Measurements from ENCODE around the gene KCNC1. TPM values are rescaled to one million over a fixed set of nuclear protein-coding genes. Genes with fewer than 3 reads are reported as not detected.

The KCNC1 gene
- total RNA-seq, 2 donors from 2014 or later, result not detected

- Mint-ChIP-seq H3K36me3 (ENCODE audit: low read depth) (peaks cover 3% of the 10 kb centered on the region), H3K27me3 (peaks cover 38% of the 10 kb centered on the region), H3K4me1 (peaks cover 2% of the 10 kb centered on the region), H3K27ac (no peak overlapping the region), H3K4me3 (peak overlapping the region; percentile 8)
- H3K9me3 ChIP-seq (ENCODE audit: control insufficient read depth, low read length, poor library complexity, severe bottlenecking), result no peaks in the 10 kb centered on the region
- ATAC-seq, result no peak
- no peak for DNase-seq
Observed at GRCh38 chr11:17736579-17736893, 2.0 kb downstream of the KCNC1 start.

- ATAC-seq (no peak), DNase-seq (no peak)
- H3K4me1 Mint-ChIP-seq, result peaks cover 2% of the 10 kb centered on the region
- H3K4me3 Mint-ChIP-seq, result peak overlapping the region; percentile 8
- peaks cover 34% of the 10 kb centered on the region for H3K27me3 Mint-ChIP-seq
- peaks cover 3% of the 10 kb centered on the region for H3K36me3 Mint-ChIP-seq (ENCODE audit: low read depth)
- H3K9me3 ChIP-seq (ENCODE audit: control insufficient read depth, low read length, poor library complexity, severe bottlenecking), result no peaks in the 10 kb centered on the region
- H3K27ac Mint-ChIP-seq, result no peak overlapping the region
Observed at GRCh38 chr11:17736930-17737817, 2.6 kb downstream of the KCNC1 start.

GRCh38 chr11:17738151-17738973 is 3.8 kb downstream of the KCNC1 start:
- Mint-ChIP-seq H3K36me3 (ENCODE audit: low read depth) (peaks cover 3% of the 10 kb centered on the region), H3K4me1 (peaks cover 2% of the 10 kb centered on the region), H3K27me3 (peaks cover 29% of the 10 kb centered on the region), H3K4me3 (no peak overlapping the region), H3K27ac (no peak overlapping the region)
- no peaks in the 10 kb centered on the region for H3K9me3 ChIP-seq (ENCODE audit: control insufficient read depth, low read length, poor library complexity, severe bottlenecking)
- ATAC-seq, result no peak
- DNase-seq, result no peak

- H3K9me3 ChIP-seq (ENCODE audit: control insufficient read depth, low read length, poor library complexity, severe bottlenecking), result no peaks in the 10 kb centered on the region
- peaks cover 30% of the 10 kb centered on the region for H3K27me3 Mint-ChIP-seq
- H3K36me3 Mint-ChIP-seq (ENCODE audit: low read depth), result peaks cover 3% of the 10 kb centered on the region
Observed at GRCh38 chr11:17739945-17740338, 5.4 kb downstream of the KCNC1 start.

GRCh38 chr11:17740649-17741235 is 6.2 kb downstream of the KCNC1 start:
- Mint-ChIP-seq H3K36me3 (ENCODE audit: low read depth) (peaks cover 3% of the 10 kb centered on the region), H3K27me3 (peaks cover 37% of the 10 kb centered on the region), H3K4me1 (no peaks in the 10 kb centered on the region), H3K4me3 (no peak overlapping the region), H3K27ac (no peak overlapping the region)
- DNase-seq (no peak), ATAC-seq (no peak)
- H3K9me3 ChIP-seq (ENCODE audit: control insufficient read depth, low read length, poor library complexity, severe bottlenecking), result no peaks in the 10 kb centered on the region

More at GRCh38 chr11:17739945-17740338, 5.4 kb downstream of the KCNC1 start:
- no peak overlapping the region for H3K27ac Mint-ChIP-seq
- H3K4me3 Mint-ChIP-seq, result no peak overlapping the region
- no peaks in the 10 kb centered on the region for H3K4me1 Mint-ChIP-seq
- DNase-seq (no peak), ATAC-seq (no peak)

- no peak overlapping the region for H3K27ac Mint-ChIP-seq
- ATAC-seq, result no peak
Observed at GRCh38 chr11:17741487-17741886, 6.9 kb downstream of the KCNC1 start.

GRCh38 chr11:17742019-17742418 is 7.4 kb downstream of the KCNC1 start:
- no peak for DNase-seq
- ATAC-seq, result no peak
- H3K4me3 Mint-ChIP-seq, result no peak overlapping the region
- no peaks in the 10 kb centered on the region for H3K9me3 ChIP-seq (ENCODE audit: control insufficient read depth, low read length, poor library complexity, severe bottlenecking)
- no peaks in the 10 kb centered on the region for H3K36me3 Mint-ChIP-seq (ENCODE audit: low read depth)
- peaks cover 39% of the 10 kb centered on the region for H3K27me3 Mint-ChIP-seq
- H3K4me1 Mint-ChIP-seq, result no peaks in the 10 kb centered on the region
- H3K27ac Mint-ChIP-seq, result no peak overlapping the region

More at GRCh38 chr11:17741487-17741886, 6.9 kb downstream of the KCNC1 start:
- H3K27me3 Mint-ChIP-seq, result peaks cover 39% of the 10 kb centered on the region
- H3K4me3 Mint-ChIP-seq, result no peak overlapping the region
- H3K4me1 Mint-ChIP-seq, result no peaks in the 10 kb centered on the region
- no peak for DNase-seq
- peaks cover 3% of the 10 kb centered on the region for H3K36me3 Mint-ChIP-seq (ENCODE audit: low read depth)
- no peaks in the 10 kb centered on the region for H3K9me3 ChIP-seq (ENCODE audit: control insufficient read depth, low read length, poor library complexity, severe bottlenecking)

GRCh38 chr11:17743026-17743807 is 8.6 kb downstream of the KCNC1 start:
- Mint-ChIP-seq H3K36me3 (ENCODE audit: low read depth) (peaks cover 3% of the 10 kb centered on the region), H3K4me1 (no peaks in the 10 kb centered on the region), H3K27ac (no peak overlapping the region), H3K4me3 (no peak overlapping the region), H3K27me3 (peaks cover 46% of the 10 kb centered on the region)
- H3K9me3 ChIP-seq (ENCODE audit: control insufficient read depth, low read length, poor library complexity, severe bottlenecking), result no peaks in the 10 kb centered on the region
- DNase-seq (no peak), ATAC-seq (no peak)

- Mint-ChIP-seq H3K36me3 (ENCODE audit: low read depth) (peaks cover 3% of the 10 kb centered on the region), H3K27ac (no peak overlapping the region), H3K4me1 (no peaks in the 10 kb centered on the region), H3K4me3 (no peak overlapping the region), H3K27me3 (peaks cover 48% of the 10 kb centered on the region)
- no peaks in the 10 kb centered on the region for H3K9me3 ChIP-seq (ENCODE audit: control insufficient read depth, low read length, poor library complexity, severe bottlenecking)
- ATAC-seq (no peak), DNase-seq (no peak)
Observed at GRCh38 chr11:17743808-17744119, 9.2 kb downstream of the KCNC1 start.

- no peak for ATAC-seq
- Mint-ChIP-seq H3K27me3 (peaks cover 50% of the 10 kb centered on the region), H3K4me1 (no peaks in the 10 kb centered on the region), H3K4me3 (no peak overlapping the region), H3K27ac (no peak overlapping the region), H3K36me3 (ENCODE audit: low read depth) (peaks cover 3% of the 10 kb centered on the region)
- no peak for DNase-seq
- no peaks in the 10 kb centered on the region for H3K9me3 ChIP-seq (ENCODE audit: control insufficient read depth, low read length, poor library complexity, severe bottlenecking)
Observed at GRCh38 chr11:17744151-17744940, 9.8 kb downstream of the KCNC1 start.

- no peaks in the 10 kb centered on the region for H3K9me3 ChIP-seq (ENCODE audit: control insufficient read depth, low read length, poor library complexity, severe bottlenecking)
- ATAC-seq (no peak), DNase-seq (no peak)
- H3K4me1 Mint-ChIP-seq, result no peaks in the 10 kb centered on the region
- peaks cover 59% of the 10 kb centered on the region for H3K27me3 Mint-ChIP-seq
- no peak overlapping the region for H3K27ac Mint-ChIP-seq
- H3K4me3 Mint-ChIP-seq, result no peak overlapping the region
- H3K36me3 Mint-ChIP-seq (ENCODE audit: low read depth), result peaks cover 3% of the 10 kb centered on the region
Observed at GRCh38 chr11:17745023-17745772, 10.6 kb downstream of the KCNC1 start.

- H3K27me3 Mint-ChIP-seq, result peaks cover 66% of the 10 kb centered on the region
- no peak overlapping the region for H3K4me3 Mint-ChIP-seq
- no peak for DNase-seq
- H3K36me3 Mint-ChIP-seq (ENCODE audit: low read depth), result peaks cover 5% of the 10 kb centered on the region
- no peaks in the 10 kb centered on the region for H3K9me3 ChIP-seq (ENCODE audit: control insufficient read depth, low read length, poor library complexity, severe bottlenecking)
- no peak for ATAC-seq
- no peak overlapping the region for H3K27ac Mint-ChIP-seq
- H3K4me1 Mint-ChIP-seq, result no peaks in the 10 kb centered on the region
Observed at GRCh38 chr11:17746096-17746495, 11.5 kb downstream of the KCNC1 start.

Data from T-helper 17 cell (primary cell).